ENCODE results near the gene TOR1AIP1. TPM values are rescaled to one million over a fixed set of nuclear protein-coding genes. Genes with fewer than 3 reads are reported as not detected.
"Not testable (repeated sequence)": the region's sequence is repeated elsewhere in the genome, so short reads cannot be mapped to it uniquely, and the experiment has no call there.

TOR1AIP1 gene
- total RNA-seq (2021) (25.9 and 31.9 TPM in 2 replicates), Bru-seq, nascent RNA (percentile 77 among the genes with signal in this experiment), BruChase-seq, experiment 1, labeled RNA remaining after a 2-hour chase (percentile 73 among the genes with signal in this experiment), BruChase-seq, experiment 2, labeled RNA remaining after a 6-hour chase (percentile 81 among the genes with signal in this experiment)
- long read RNA-seq, full-length matches to known transcripts = 85 of 93 reads
- long read RNA-seq, partial matches to known transcripts = 0 of 93 reads
- long read RNA-seq, other reads (novel, unspliced or antisense) = 8 of 93 reads

GRCh38 chr1:179882253-179883039 lies at the start of gene TOR1AIP1:
Gene TOR1AIP1, plus strand, starts transcription at chr1:179882285. Its CDS starts 218 bp downstream, at chr1:179882503.
- POLR2A ChIA-PET (ENCODE audit: low non-redundant PET) = interaction anchor here (0.6 kb wide), 1 partner anchor 16 kb away, joined by 4 read pairs; no protein-coding TSS in a partner anchor
- Histone ChIP-seq H3K27ac (ENCODE audit: low read depth, low read length, poor library complexity, severe bottlenecking) (peak within 1 kb of the TSS; percentile 98), H3K27me3 (replicated peaks; ENCODE audit: insufficient read depth, low read depth, low read length, poor library complexity) (no peaks in the 10 kb centered on the region), H3K9me3 (ENCODE audit: low read depth, low read length, poor library complexity, severe bottlenecking) (no peaks in the 10 kb centered on the region), H3K4me1 (ENCODE audit: insufficient read depth, low read length, poor library complexity, severe bottlenecking) (peaks cover 20% of the 10 kb centered on the region), H3K4me3 (ENCODE audit: low read depth, low read length, poor library complexity, severe bottlenecking) (peak within 1 kb of the TSS; percentile 76), H3K36me3 (ENCODE audit: insufficient read depth, low read length, poor library complexity, severe bottlenecking) (peaks cover 10% of the 10 kb centered on the region)
- no TSS peak for BruUV-seq (replicated peaks)
- intact Hi-C loops (cut with micrococcal nuclease; ENCODE audit: unreplicated experiment) = loop anchor here (1.0 kb wide), 1 partner anchor 72 kb away; the partner anchor contains the start of gene CEP350
- 0 out of 2 replicates have a peak, but pooled peaks have one; percentile 29 for TF ChIP-seq CTCF (conservative IDR thresholded peaks at IDR 0.05; ENCODE audit: low read depth, low read length)
- no peak for TF ChIP-seq EZH2 (IDR thresholded peaks at IDR 0.05; ENCODE audit: borderline replicate concordance, low read depth, low read length, poor library complexity, severe bottlenecking)
- CTCF ChIA-PET = interaction anchor here (0.5 to 1.0 kb wide), 3 partner anchors 68 to 1133 kb away, joined by 3 to 7 read pairs (median 3); no protein-coding TSS in a partner anchor
- DNase-seq (ENCODE audit: low spot score) = peak; percentile 99

GRCh38 chr1:179836686-179837445 lies 45.2 kb upstream of the TOR1AIP1 start:
- H3K27ac ChIP-seq (ENCODE audit: low read depth, low read length, poor library complexity, severe bottlenecking); H3K36me3 ChIP-seq (ENCODE audit: insufficient read depth, low read length, poor library complexity, severe bottlenecking); DNase-seq (ENCODE audit: low spot score); H3K4me3 ChIP-seq (ENCODE audit: low read depth, low read length, poor library complexity, severe bottlenecking); H3K27me3 ChIP-seq (replicated peaks; ENCODE audit: insufficient read depth, low read depth, low read length, poor library complexity); H3K9me3 ChIP-seq (ENCODE audit: low read depth, low read length, poor library complexity, severe bottlenecking); BruUV-seq (replicated peaks); H3K4me1 ChIP-seq (ENCODE audit: insufficient read depth, low read length, poor library complexity, severe bottlenecking); POLR2A ChIA-PET (ENCODE audit: low non-redundant PET); intact Hi-C loops (cut with micrococcal nuclease; ENCODE audit: unreplicated experiment): not testable (repeated sequence)
- CTCF ChIA-PET = interaction anchor here (1.0 kb wide), 1 partner anchor 27 kb away, joined by 3 read pairs; no protein-coding TSS in a partner anchor

GRCh38 chr1:179840107-179840506 lies 42.0 kb upstream of the TOR1AIP1 start:
- no TSS peak for BruUV-seq (replicated peaks)
- Histone ChIP-seq H3K36me3 (ENCODE audit: insufficient read depth, low read length, poor library complexity, severe bottlenecking) (peaks cover 10% of the 10 kb centered on the region), H3K27me3 (replicated peaks; ENCODE audit: insufficient read depth, low read depth, low read length, poor library complexity) (no peaks in the 10 kb centered on the region), H3K4me1 (ENCODE audit: insufficient read depth, low read length, poor library complexity, severe bottlenecking) (peaks cover 6% of the 10 kb centered on the region), H3K9me3 (ENCODE audit: low read depth, low read length, poor library complexity, severe bottlenecking) (no peaks in the 10 kb centered on the region), H3K4me3 (ENCODE audit: low read depth, low read length, poor library complexity, severe bottlenecking) (no peak overlapping the region), H3K27ac (ENCODE audit: low read depth, low read length, poor library complexity, severe bottlenecking) (no peak overlapping the region)
- intact Hi-C loops (cut with micrococcal nuclease; ENCODE audit: unreplicated experiment) = no loop called here
- DNase-seq (ENCODE audit: low spot score) = no peak
- ChIA-PET POLR2A (ENCODE audit: low non-redundant PET) (no interaction called here), CTCF (no interaction called here)
- TF ChIP-seq CTCF (conservative IDR thresholded peaks at IDR 0.05; ENCODE audit: low read depth, low read length) (no peak), EZH2 (IDR thresholded peaks at IDR 0.05; ENCODE audit: borderline replicate concordance, low read depth, low read length, poor library complexity, severe bottlenecking) (no peak)
